Mesenchymal stem cell (in vitro differentiated cells and primary cell): Measurements from ENCODE around the gene UTS2R.

Experiments
- DNase-seq: peaks from one replicate; pipeline ENCODE4 v3.0.0-alpha.2; 2013
- H2AFZ ChIP-seq: one replicate; pipeline ENCODE4 v1.6.1; 2013; ENCODE audit warnings: low read depth, mild to moderate bottlenecking, control low read depth, inconsistent platforms, low read length, moderate library complexity
- H2AK5ac ChIP-seq: 2 replicates; pipeline ENCODE4 v1.6.1; 2013; ENCODE audit warnings: low read length, moderate library complexity, mild to moderate bottlenecking, inconsistent platforms; ENCODE audit not compliant: severe bottlenecking
- H2BK120ac ChIP-seq: one replicate; pipeline ENCODE4 v1.6.1; 2013; ENCODE audit warnings: low read depth, mild to moderate bottlenecking, inconsistent platforms, low read length, moderate library complexity
- H2BK12ac ChIP-seq, 2 experiments: one replicate each; pipeline ENCODE4 v1.6.1; 2013; ENCODE audit warnings: inconsistent platforms in 2 of 2, low read length in 2 of 2, mild to moderate bottlenecking in 2 of 2, moderate library complexity in 2 of 2, control low read depth in 1 of 2
- H2BK15ac ChIP-seq: one replicate; pipeline ENCODE4 v1.6.1; 2013; ENCODE audit warnings: mild to moderate bottlenecking, low read depth, inconsistent platforms; ENCODE audit not compliant: poor library complexity, severe bottlenecking
- H2BK5ac ChIP-seq: 2 replicates; pipeline ENCODE4 v1.6.1; 2013; ENCODE audit warnings: low read depth, mild to moderate bottlenecking, low read length, control low read depth, inconsistent platforms; ENCODE audit not compliant: poor library complexity, severe bottlenecking
- H3K14ac ChIP-seq, 2 experiments: one replicate each; pipeline ENCODE4 v1.6.1; 2013; ENCODE audit warnings: inconsistent platforms in 2 of 2, low read length in 2 of 2, control low read depth in 1 of 2, mild to moderate bottlenecking in 1 of 2, moderate library complexity in 1 of 2
- H3K18ac ChIP-seq, 2 experiments: one replicate each; pipeline ENCODE4 v1.6.1; 2013; ENCODE audit warnings: inconsistent platforms in 2 of 2, low read length in 2 of 2, control low read depth in 1 of 2, low read depth in 1 of 2, mild to moderate bottlenecking in 1 of 2
- H3K23ac ChIP-seq, 2 experiments: one replicate each; pipeline ENCODE4 v1.6.1; 2013; ENCODE audit warnings: inconsistent platforms in 2 of 2, low read length in 2 of 2, mild to moderate bottlenecking in 2 of 2, moderate library complexity in 2 of 2, control low read depth in 1 of 2
- H3K27ac ChIP-seq: 2 replicates; pipeline ENCODE4 v1.5.1; 2013; ENCODE audit warnings: mild to moderate bottlenecking, moderate library complexity, low read length, control low read depth, inconsistent platforms; ENCODE audit not compliant: poor library complexity, severe bottlenecking
- H3K27me3 ChIP-seq, 2 experiments: 2 replicates each; pipeline versions ENCODE4 v1.6.1 to v1.7.0; 2013; ENCODE audit warnings: low read length in 2 of 2, mild to moderate bottlenecking in 2 of 2, moderate library complexity in 2 of 2, control low read depth in 1 of 2, inconsistent platforms in 1 of 2; ENCODE audit not compliant: control insufficient read depth in 1 of 2, insufficient read depth in 1 of 2
- H3K36me3 ChIP-seq, 2 experiments: 2 replicates each; pipeline versions ENCODE4 v1.6.1 to v1.7.0; 2013; ENCODE audit warnings: low read length in 2 of 2, control low read depth in 1 of 2, inconsistent platforms in 1 of 2, low read depth in 1 of 2, mild to moderate bottlenecking in 1 of 2; ENCODE audit not compliant: insufficient read depth in 2 of 2, control insufficient read depth in 1 of 2
- H3K4ac ChIP-seq, 2 experiments: one replicate each; pipeline ENCODE4 v1.6.1; 2013; ENCODE audit warnings: inconsistent platforms in 2 of 2, low read length in 2 of 2, mild to moderate bottlenecking in 2 of 2, moderate library complexity in 2 of 2, control low read depth in 1 of 2, low read depth in 1 of 2
- H3K4me1 ChIP-seq: 2 replicates; pipeline ENCODE4 v1.6.1; 2013; ENCODE audit warnings: low read depth, low read length, control low read depth; ENCODE audit not compliant: control insufficient read depth, insufficient read depth
- H3K4me2 ChIP-seq: 2 replicates; pipeline ENCODE4 v1.6.1; 2013; ENCODE audit warnings: low read length, mild to moderate bottlenecking, inconsistent platforms; ENCODE audit not compliant: poor library complexity, severe bottlenecking
- H3K4me3 ChIP-seq, 2 experiments: 2 replicates each; pipeline versions ENCODE4 v1.5.1 to v1.7.0; 2013; ENCODE audit warnings: low read length in 2 of 2, mild to moderate bottlenecking in 2 of 2, control low read depth in 1 of 2, low read depth in 1 of 2; ENCODE audit not compliant: insufficient read depth in 1 of 2
- H3K79me1 ChIP-seq: replicated peaks from 2 replicates; pipeline ENCODE4 v1.6.1; 2013; ENCODE audit warnings: mild to moderate bottlenecking, control low read depth, low read length, inconsistent platforms; ENCODE audit not compliant: poor library complexity, severe bottlenecking
- H3K9ac ChIP-seq: 2 replicates; pipeline ENCODE4 v1.7.0; 2013; ENCODE audit warnings: mild to moderate bottlenecking, low read length, moderate library complexity
- H3K9me3 ChIP-seq: 2 replicates; pipeline ENCODE4 v1.7.0; 2013; ENCODE audit warnings: mild to moderate bottlenecking, low read length; ENCODE audit not compliant: control insufficient read depth
- H4K8ac ChIP-seq: one replicate; pipeline ENCODE4 v1.6.1; 2013; ENCODE audit warnings: inconsistent platforms, mild to moderate bottlenecking, low read length, moderate library complexity
- H4K91ac ChIP-seq: one replicate; pipeline ENCODE4 v1.6.1; 2013; ENCODE audit warnings: mild to moderate bottlenecking, low read length, inconsistent platforms
- WGBS: methylation state at CpG from one replicate; pipeline ENCODE4 v1.1.7; 2013; ENCODE audit warnings: mixed read lengths; 5-methylcytosine and 5-hydroxymethylcytosine counted together

The UTS2R gene

GRCh38 chr17:82329683-82330321 is 41.8 kb upstream of the UTS2R start:
- H3K4me1 ChIP-seq, result peaks cover 62% of the 10 kb centered on the region
- H3K27ac ChIP-seq, result no peak overlapping the region
- no peak for DNase-seq
- H2AFZ ChIP-seq, result no peak overlapping the region
- H4K8ac ChIP-seq, result no peak overlapping the region
- H3K9ac ChIP-seq, result peak overlapping the region; percentile 51
- peak overlapping the region in 1 of 2 experiments; percentile 6 for H2BK12ac ChIP-seq
- no peak overlapping the region for H2AK5ac ChIP-seq
- no peak overlapping the region for H3K14ac ChIP-seq
- H3K79me1 ChIP-seq, result no peaks in the 10 kb centered on the region
- no peak overlapping the region for H2BK15ac ChIP-seq
- no peak overlapping the region for H3K4ac ChIP-seq
- H2BK5ac ChIP-seq, result no peak overlapping the region
- peak overlapping the region; percentile 42 for H3K4me2 ChIP-seq
- H3K4me3 ChIP-seq, result peak overlapping the region in 1 of 2 experiments; percentile 68
- H3K9me3 ChIP-seq, result no peaks in the 10 kb centered on the region
- H3K36me3 ChIP-seq, result peaks cover 0 to 23% of the 10 kb centered on the region in 2 experiments
- no peaks in the 10 kb centered on the region for H3K27me3 ChIP-seq
- 92% methylated on average over 19 of the region's 19 CpGs for WGBS
- H3K18ac ChIP-seq, result no peak overlapping the region
- no peak overlapping the region for H3K23ac ChIP-seq
- H2BK120ac ChIP-seq, result no peak overlapping the region
- H4K91ac ChIP-seq, result no peak overlapping the region

GRCh38 chr17:82330322-82331239 is 41.0 kb upstream of the UTS2R start:
- Histone ChIP-seq H3K9ac (peak overlapping the region; percentile 51), H2BK12ac (no peak overlapping the region), H3K9me3 (no peaks in the 10 kb centered on the region), H2AFZ (no peak overlapping the region), H4K91ac (no peak overlapping the region), H3K14ac (peak overlapping the region in 1 of 2 experiments; percentile 41), H3K4ac (no peak overlapping the region), H3K23ac (no peak overlapping the region), H4K8ac (no peak overlapping the region), H2AK5ac (no peak overlapping the region), H3K27me3 (no peaks in the 10 kb centered on the region), H3K4me2 (peak overlapping the region; percentile 42), H3K18ac (no peak overlapping the region), H3K27ac (no peak overlapping the region), H3K4me1 (peaks cover 64% of the 10 kb centered on the region), H2BK120ac (no peak overlapping the region), H3K36me3 (peaks cover 0 to 15% of the 10 kb centered on the region in 2 experiments), H2BK15ac (no peak overlapping the region), H3K4me3 (peak overlapping the region in 1 of 2 experiments; percentile 68), H3K79me1 (no peaks in the 10 kb centered on the region), H2BK5ac (no peak overlapping the region)
- peak; percentile 49 for DNase-seq
- WGBS, result 70% methylated on average over 21 of the region's 28 CpGs

- Histone ChIP-seq H3K36me3 (peaks cover 0 to 9% of the 10 kb centered on the region in 2 experiments), H3K4ac (no peak overlapping the region), H3K23ac (no peak overlapping the region), H2AFZ (no peak overlapping the region), H2BK12ac (no peak overlapping the region), H3K4me2 (no peak overlapping the region), H2BK5ac (no peak overlapping the region), H3K27ac (no peak overlapping the region), H2AK5ac (no peak overlapping the region), H3K4me1 (peaks cover 64% of the 10 kb centered on the region), H2BK15ac (no peak overlapping the region), H4K8ac (no peak overlapping the region), H3K79me1 (no peaks in the 10 kb centered on the region), H2BK120ac (no peak overlapping the region), H3K9ac (no peak overlapping the region), H3K27me3 (no peaks in the 10 kb centered on the region), H3K14ac (no peak overlapping the region), H3K18ac (no peak overlapping the region), H3K9me3 (no peaks in the 10 kb centered on the region), H4K91ac (no peak overlapping the region), H3K4me3 (peak overlapping the region in 1 of 2 experiments; percentile 68)
- 93% methylated on average over 25 of the region's 25 CpGs for WGBS
- no peak for DNase-seq
Observed at GRCh38 chr17:82331345-82331939, 40.1 kb upstream of the UTS2R start.
